Measurements from ENCODE around the gene KIRREL3.

- TF ChIP-seq POLR2AphosphoS5 (IDR thresholded peaks at IDR 0.05; ENCODE audit: borderline replicate concordance, low read depth, low read length) = no peak
- no peak for TF ChIP-seq EZH2 (IDR thresholded peaks at IDR 0.05)
- TF ChIP-seq FOXP2 (optimal IDR thresholded peaks at IDR 0.05; ENCODE audit: control extremely low read depth, extremely low read length, insufficient read depth) = no peak
These were observed 340.2 kb downstream of the KIRREL3 start for GRCh38 chr11:126660321-126660720.

Measured in SK-N-MC (cell line).